ENCODE data around the gene PRLH.
"Not testable (repeated sequence)": the region's sequence is repeated elsewhere in the genome, so short reads cannot be mapped to it uniquely, and the experiment has no call there.

PRLH gene

GRCh38 chr2:237596520-237597195 is 30.3 kb downstream of the PRLH start:
- Mint-ChIP-seq H3K4me1 (peaks cover 17% of the 10 kb centered on the region), H3K27ac (no peak overlapping the region), H3K4me3 (no peak overlapping the region), H3K36me3 (no peaks in the 10 kb centered on the region), H3K9me3 (no peaks in the 10 kb centered on the region)
- DNase-seq (ENCODE audit: low spot score in 2 of 2), result no peak
- ATAC-seq, result no peak

- peaks cover 15% of the 10 kb centered on the region for H3K4me1 Mint-ChIP-seq
- ATAC-seq (no peak), DNase-seq (ENCODE audit: low spot score in 2 of 2) (no peak)
- H3K36me3 Mint-ChIP-seq, result no peaks in the 10 kb centered on the region
- H3K4me3 Mint-ChIP-seq, result no peak overlapping the region
- peak overlapping the region; percentile 84 for H3K27ac Mint-ChIP-seq
- H3K9me3 Mint-ChIP-seq, result no peaks in the 10 kb centered on the region
Observed at GRCh38 chr2:237597196-237598145, 31.1 kb downstream of the PRLH start.

- peak overlapping the region; percentile 84 for H3K27ac Mint-ChIP-seq
- DNase-seq (ENCODE audit: low spot score in 2 of 2) (no peak), ATAC-seq (no peak)
- no peaks in the 10 kb centered on the region for H3K36me3 Mint-ChIP-seq
- H3K4me1 Mint-ChIP-seq, result peaks cover 26% of the 10 kb centered on the region
- H3K9me3 Mint-ChIP-seq, result no peaks in the 10 kb centered on the region
- no peak overlapping the region for H3K4me3 Mint-ChIP-seq
Observed at GRCh38 chr2:237598468-237599208, 32.3 kb downstream of the PRLH start.

- Mint-ChIP-seq H3K4me1 (peaks cover 32% of the 10 kb centered on the region), H3K4me3 (no peak overlapping the region), H3K27ac (no peak overlapping the region), H3K9me3 (no peaks in the 10 kb centered on the region), H3K36me3 (no peaks in the 10 kb centered on the region)
- DNase-seq (ENCODE audit: low spot score in 2 of 2) (no peak), ATAC-seq (no peak)
Observed at GRCh38 chr2:237599465-237600110, 33.2 kb downstream of the PRLH start.

- Mint-ChIP-seq H3K4me1 (peaks cover 32% of the 10 kb centered on the region), H3K4me3 (no peak overlapping the region), H3K36me3 (no peaks in the 10 kb centered on the region), H3K9me3 (no peaks in the 10 kb centered on the region), H3K27ac (no peak overlapping the region)
- DNase-seq (ENCODE audit: low spot score in 2 of 2) (no peak), ATAC-seq (no peak)
Observed at GRCh38 chr2:237600205-237600846, 34.0 kb downstream of the PRLH start.

GRCh38 chr2:237601453-237602116 is 35.2 kb downstream of the PRLH start:
- Mint-ChIP-seq H3K36me3 (no peaks in the 10 kb centered on the region), H3K4me1 (peaks cover 32% of the 10 kb centered on the region), H3K4me3 (no peak overlapping the region), H3K27ac (peak overlapping the region; percentile 90), H3K9me3 (no peaks in the 10 kb centered on the region)
- ATAC-seq, result no peak
- no peak for DNase-seq (ENCODE audit: low spot score in 2 of 2)

GRCh38 chr2:237602409-237602808 is 36.0 kb downstream of the PRLH start:
- Mint-ChIP-seq H3K36me3 (no peaks in the 10 kb centered on the region), H3K4me3 (no peak overlapping the region), H3K4me1 (peaks cover 32% of the 10 kb centered on the region), H3K27ac (peak overlapping the region; percentile 90), H3K9me3 (no peaks in the 10 kb centered on the region)
- ATAC-seq (no peak), DNase-seq (ENCODE audit: low spot score in 2 of 2) (no peak)

- peaks cover 24% of the 10 kb centered on the region for H3K4me1 Mint-ChIP-seq
- DNase-seq (ENCODE audit: low spot score in 2 of 2), result no peak
- H3K27ac Mint-ChIP-seq, result peak overlapping the region; percentile 90
- no peaks in the 10 kb centered on the region for H3K36me3 Mint-ChIP-seq
- H3K9me3 Mint-ChIP-seq, result no peaks in the 10 kb centered on the region
- peak overlapping the region; percentile 44 for H3K4me3 Mint-ChIP-seq
- ATAC-seq, result no peak
Observed at GRCh38 chr2:237603049-237603717, 36.8 kb downstream of the PRLH start.

- ATAC-seq, result peak; percentile 94
- Mint-ChIP-seq H3K27ac (peak overlapping the region; percentile 90), H3K4me3 (peak overlapping the region; percentile 44), H3K36me3 (no peaks in the 10 kb centered on the region), H3K4me1 (peaks cover 18% of the 10 kb centered on the region), H3K9me3 (no peaks in the 10 kb centered on the region)
- peak in 1 of 2 donors; percentile 58 for DNase-seq (ENCODE audit: low spot score in 2 of 2)
Observed at GRCh38 chr2:237603718-237604362, 37.5 kb downstream of the PRLH start.

GRCh38 chr2:237604391-237604790 is 38.0 kb downstream of the PRLH start:
- DNase-seq (ENCODE audit: low spot score in 2 of 2) (no peak), ATAC-seq (no peak)
- Mint-ChIP-seq H3K36me3 (no peaks in the 10 kb centered on the region), H3K27ac (peak overlapping the region; percentile 90), H3K4me3 (peak overlapping the region; percentile 44), H3K4me1 (peaks cover 17% of the 10 kb centered on the region), H3K9me3 (no peaks in the 10 kb centered on the region)

GRCh38 chr2:237604960-237605359 is 38.6 kb downstream of the PRLH start:
- Mint-ChIP-seq H3K36me3 (no peaks in the 10 kb centered on the region), H3K9me3 (no peaks in the 10 kb centered on the region), H3K4me3 (no peak overlapping the region), H3K27ac (peak overlapping the region; percentile 90), H3K4me1 (peaks cover 17% of the 10 kb centered on the region)
- DNase-seq (ENCODE audit: low spot score in 2 of 2) (no peak), ATAC-seq (no peak)

- not testable (repeated sequence) for DNase-seq (ENCODE audit: low spot score in 2 of 2); H3K36me3 Mint-ChIP-seq; H3K4me3 Mint-ChIP-seq; H3K9me3 Mint-ChIP-seq; ATAC-seq; H3K27ac Mint-ChIP-seq
- peaks cover 17% of the 10 kb centered on the region for H3K4me1 Mint-ChIP-seq
Observed at GRCh38 chr2:237606522-237606921, 40.1 kb downstream of the PRLH start.

- DNase-seq (ENCODE audit: low spot score in 2 of 2) (no peak), ATAC-seq (no peak)
- Mint-ChIP-seq H3K4me1 (no peaks in the 10 kb centered on the region), H3K9me3 (no peaks in the 10 kb centered on the region), H3K27ac (no peak overlapping the region), H3K36me3 (no peaks in the 10 kb centered on the region), H3K4me3 (no peak overlapping the region)
Observed at GRCh38 chr2:237612527-237613357, 46.4 kb downstream of the PRLH start.
